SU-DHL-6 (cell line): ENCODE data around the gene SWT1.

Source experiments
- CTCF ChIP-seq: fragments of 200-600 bp; sonication (generic); IDR thresholded peaks from one replicate; pipeline ENCODE4 v1.5.1; 2017; ENCODE audit warnings: antibody characterized with exemption, mild to moderate bottlenecking, low read length, moderate library complexity; ENCODE audit not compliant: insufficient read depth, poor library complexity, severe bottlenecking
- EZH2phosphoT487 ChIP-seq: fragments of 200-600 bp; sonication (generic), shearing (Covaris generic); conservative IDR thresholded peaks from 2 replicates; pipeline ENCODE4 v1.6.1; 2018; ENCODE audit warnings: mild to moderate bottlenecking, antibody characterized with exemption, low read length, moderate library complexity, mixed read lengths

GRCh38 chr1:185258676-185259075 is 101.7 kb downstream of the SWT1 start:
- TF ChIP-seq CTCF (no peak), EZH2phosphoT487 (no peak)
